Psoas muscle (tissue), 8 donors: Measurements from ENCODE around the gene SF3B2. TPM values are rescaled to one million over a fixed set of nuclear protein-coding genes. Genes with fewer than 3 reads are reported as not detected.

Experiments
- ATAC-seq, 4 donors: fragments of 200-7000 bp; cut with Tn5 transposase; one replicate each; pipeline ENCODE4 v1.9.1; 2020; ENCODE audit warnings: moderate library complexity in 3 of 4, mild to moderate bottlenecking in 2 of 4
- DNase-seq, 2 donors: peaks; one replicate each; pipeline ENCODE4 v3.0.0-alpha.2; 2020
- H3K27ac ChIP-seq: fragments of 200-600 bp; one replicate; pipeline ENCODE4 v1.8.0; 2022
- H3K27me3 ChIP-seq, 3 donors: fragments of 200-600 bp in 1 of 3; one replicate each; pipeline versions ENCODE4 v1.6.1 to v1.8.0; 2013 to 2022; ENCODE audit warnings: low read length in 2 of 3, mild to moderate bottlenecking in 2 of 3, moderate library complexity in 1 of 3; ENCODE audit not compliant: insufficient read depth in 3 of 3
- H3K36me3 ChIP-seq, 2 donors: fragments of 200-600 bp in 1 of 2; one replicate each; pipeline versions ENCODE4 v1.6.1 to v1.8.0; 2013 to 2022; ENCODE audit warnings: low read depth in 1 of 2, mild to moderate bottlenecking in 1 of 2, moderate library complexity in 1 of 2; ENCODE audit not compliant: insufficient read depth in 1 of 2
- H3K4me1 ChIP-seq: fragments of 200-600 bp; one replicate; pipeline ENCODE4 v1.8.0; 2022
- H3K4me3 ChIP-seq: fragments of 200-600 bp; one replicate; pipeline ENCODE4 v1.8.0; 2022; ENCODE audit warnings: mild to moderate bottlenecking
- H3K9me3 ChIP-seq: fragments of 200-600 bp; one replicate; pipeline ENCODE4 v1.8.0; 2022
- CTCF ChIP-seq: fragments of 200-600 bp; IDR thresholded peaks from one replicate; pipeline ENCODE4 v1.8.0; 2022; ENCODE audit warnings: antibody characterized with exemption
- WGBS, 3 donors: extraction: QIAGEN DNeasy Blood & Tissue Kit; methylation state at CpG; one replicate each; pipeline versions ENCODE4 v1.1.6 to v1.1.7; 2013; 5-methylcytosine and 5-hydroxymethylcytosine counted together
- intact Hi-C, 2 donors: fragments of 100-400 bp; cut with DNase I; formaldehyde crosslinking; loops; one replicate each; pipeline versions ENCODE4 v1.11.0 to v1.14.2; 2022
- polyA plus RNA-seq, 3 donors: library from polyadenylated mRNA; stranded (reverse); fragments of 200-250 nt; gene quantifications; one replicate each; pipeline ENCODE4 v1.2.3, GENCODE V29; 2013
- total RNA-seq, 4 donors: library from RNA; stranded (reverse); fragmentation: NEBNext Ultra II Directional in 2 of 4; extraction: Animal tissue kit (Norgen Biotek cat#: 25700) in 2 of 4; gene quantifications; one replicate each; pipeline versions ENCODE4 v1.2.1 to v1.2.4, GENCODE V29; 2021 to 2023
- donor health status: healthy with polysubstance abuse.
- donor health status: DM: no; HTN: no; CAD: no; lungs with moderate emphysema.
- donor health status: Bipolar disorder and iron deficiency.
- donor health status: healthy.
- donor health status: DM: yes; HTN: yes; CAD: no.
- donor health status: DM: no; HTN: no; CAD: no.
- donor health status: DM: no; HTN: no; CAD: no.
- donor health status: DM: yes; HTN: yes; CAD: no.

The SF3B2 gene
- total and polyA plus RNA-seq, 7 donors: 62.8 to 135 (median 90.8) TPM

GRCh38 chr11:66045177-66045639 is 7.0 kb upstream of the SF3B2 start:
- Histone ChIP-seq H3K36me3 (no peaks in the 10 kb centered on the region), H3K9me3 (no peaks in the 10 kb centered on the region), H3K27me3 (peaks cover 0 to 7% (median 4%) of the 10 kb centered on the region in 3 donors), H3K4me3 (peak overlapping the region; percentile 11), H3K27ac (no peak overlapping the region), H3K4me1 (peaks cover 6% of the 10 kb centered on the region)
- TF ChIP-seq CTCF: peak; percentile 89
- 11 to 13% (median 13%) methylated on average over 10 to 11 of the region's 11 CpGs for WGBS, 3 donors
- ATAC-seq: peak; percentile 75 to 95 (median 81)
- DNase-seq: peak; percentile 71 to 83
- intact Hi-C loops: no loop called here

GRCh38 chr11:66046901-66047300 is 5.3 kb upstream of the SF3B2 start:
- TF ChIP-seq CTCF: no peak
- DNase-seq (no peak), ATAC-seq (no peak)
- no peaks in the 10 kb centered on the region for H3K36me3 ChIP-seq
- no peak overlapping the region for H3K27ac ChIP-seq
- WGBS, 3 donors: 89 to 92% (median 90%) methylated on average over 3 of the region's 3 CpGs
- intact Hi-C loops: no loop called here
- H3K27me3 ChIP-seq: peaks cover 0 to 7% (median 4%) of the 10 kb centered on the region in 3 donors
- H3K4me3 ChIP-seq: no peak overlapping the region
- H3K9me3 ChIP-seq: no peaks in the 10 kb centered on the region
- peaks cover 6% of the 10 kb centered on the region for H3K4me1 ChIP-seq

GRCh38 chr11:66047541-66048365 is 4.4 kb upstream of the SF3B2 start:
- ATAC-seq: no peak

GRCh38 chr11:66048547-66049323 is 3.4 kb upstream of the SF3B2 start, which contains the start of gene GAL3ST3:
TSS of gene GAL3ST3 (minus strand) at chr11:66049161. CDS start at chr11:66045415, 3,746 bp downstream.
- H3K4me1 ChIP-seq: peaks cover 11% of the 10 kb centered on the region
- H3K27ac ChIP-seq: no peak within 1 kb of the TSS
- H3K27me3 ChIP-seq: peaks cover 0 to 7% (median 4%) of the 10 kb centered on the region in 3 donors
- TF ChIP-seq CTCF: no peak
- ATAC-seq (no peak), DNase-seq (no peak)
- WGBS, 3 donors: 8 to 11% (median 10%) methylated on average over 29 to 39 of the region's 39 CpGs
- no peaks in the 10 kb centered on the region for H3K9me3 ChIP-seq
- H3K36me3 ChIP-seq: peaks cover 0 to 6% of the 10 kb centered on the region in 2 donors
- peak within 1 kb of the TSS; percentile 22 for H3K4me3 ChIP-seq
- intact Hi-C loops: no loop called here

More at GRCh38 chr11:66047541-66048365, 4.4 kb upstream of the SF3B2 start:
- H3K36me3 ChIP-seq: no peaks in the 10 kb centered on the region
- intact Hi-C loops: no loop called here
- no peak overlapping the region for H3K4me3 ChIP-seq
- peaks cover 0 to 7% (median 4%) of the 10 kb centered on the region in 3 donors for H3K27me3 ChIP-seq
- DNase-seq: no peak
- H3K9me3 ChIP-seq: no peaks in the 10 kb centered on the region
- WGBS, 3 donors: 45 to 69% (median 51%) methylated on average over 11 of the region's 11 CpGs
- TF ChIP-seq CTCF: no peak
- H3K27ac ChIP-seq: no peak overlapping the region
- H3K4me1 ChIP-seq: peaks cover 6% of the 10 kb centered on the region
